Trophoblast cell (in vitro differentiated cells and primary cell): ENCODE data around the gene LPP.

Experiments used
- DNase-seq, 2 donors: peaks; one replicate each; pipeline ENCODE4 v3.0.0-alpha.2; 2016
- H2AFZ ChIP-seq: 2 replicates; pipeline ENCODE4 v1.6.1; 2013; ENCODE audit warnings: low read length, moderate library complexity, mild to moderate bottlenecking; ENCODE audit not compliant: insufficient read depth, poor library complexity
- H2AK5ac ChIP-seq: 2 replicates; pipeline ENCODE4 v1.6.1; 2013; ENCODE audit warnings: mild to moderate bottlenecking, low read length
- H2BK120ac ChIP-seq: 2 replicates; pipeline ENCODE4 v1.6.1; 2013; ENCODE audit warnings: low read length, mild to moderate bottlenecking, moderate library complexity; ENCODE audit not compliant: insufficient read depth, poor library complexity
- H2BK12ac ChIP-seq: 2 replicates; pipeline ENCODE4 v1.6.1; 2013; ENCODE audit warnings: mild to moderate bottlenecking, low read length, moderate library complexity
- H2BK5ac ChIP-seq: 2 replicates; pipeline ENCODE4 v1.6.1; 2013; ENCODE audit warnings: low read length, low read depth, moderate library complexity, mild to moderate bottlenecking; ENCODE audit not compliant: poor library complexity
- H3K14ac ChIP-seq: 2 replicates; pipeline ENCODE4 v1.6.1; 2013; ENCODE audit warnings: mild to moderate bottlenecking, low read length
- H3K18ac ChIP-seq: 2 replicates; pipeline ENCODE4 v1.6.1; 2013; ENCODE audit warnings: mild to moderate bottlenecking, low read length
- H3K23ac ChIP-seq: 2 replicates; pipeline ENCODE4 v1.6.1; 2013; ENCODE audit warnings: low read length
- H3K27ac ChIP-seq: 2 replicates; pipeline ENCODE4 v1.5.1; 2013; ENCODE audit warnings: low read depth, mild to moderate bottlenecking, inconsistent platforms, low read length, moderate library complexity
- H3K27me3 ChIP-seq: 2 replicates; pipeline ENCODE4 v1.6.1; 2013; ENCODE audit warnings: inconsistent platforms, mild to moderate bottlenecking, low read length, moderate library complexity; ENCODE audit not compliant: insufficient read depth
- H3K36me3 ChIP-seq, 2 experiments: 1 replicate in 1 of 2; 2 replicates in 1 of 2; pipeline ENCODE4 v1.6.1; 2013; ENCODE audit warnings: low read length in 2 of 2, mild to moderate bottlenecking in 2 of 2, moderate library complexity in 1 of 2; ENCODE audit not compliant: insufficient read depth in 2 of 2, control insufficient read depth in 1 of 2
- H3K4ac ChIP-seq: 2 replicates; pipeline ENCODE4 v1.6.1; 2013; ENCODE audit warnings: low read depth, mild to moderate bottlenecking, low read length, moderate library complexity
- H3K4me1 ChIP-seq, 2 experiments: 1 replicate in 1 of 2; 2 replicates in 1 of 2; pipeline ENCODE4 v1.6.1; 2013; ENCODE audit warnings: low read length in 2 of 2, mild to moderate bottlenecking in 2 of 2, moderate library complexity in 1 of 2; ENCODE audit not compliant: insufficient read depth in 2 of 2, control insufficient read depth in 1 of 2
- H3K4me2 ChIP-seq: 2 replicates; pipeline ENCODE4 v1.6.1; 2013; ENCODE audit warnings: inconsistent platforms, mild to moderate bottlenecking, low read length, moderate library complexity
- H3K4me3 ChIP-seq: 2 replicates; pipeline ENCODE4 v1.5.1; 2013; ENCODE audit warnings: mild to moderate bottlenecking, low read depth, low read length, inconsistent platforms
- H3K79me1 ChIP-seq: one replicate; pipeline ENCODE4 v1.6.1; 2013; ENCODE audit warnings: low read length
- H3K79me2 ChIP-seq: 2 replicates; pipeline ENCODE4 v1.6.1; 2013; ENCODE audit warnings: low read length, mild to moderate bottlenecking; ENCODE audit not compliant: control insufficient read depth, insufficient read depth, poor library complexity
- H3K9ac ChIP-seq: 2 replicates; pipeline ENCODE4 v1.6.1; 2013; ENCODE audit warnings: mild to moderate bottlenecking, low read length
- H3K9me3 ChIP-seq: 2 replicates; pipeline ENCODE4 v1.6.1; 2013; ENCODE audit warnings: low read depth, mild to moderate bottlenecking, control low read depth, inconsistent platforms, low read length; ENCODE audit not compliant: insufficient read depth
- H4K12ac ChIP-seq: 2 replicates; pipeline ENCODE4 v1.6.1; 2013; ENCODE audit warnings: low read depth, mild to moderate bottlenecking, low read length, moderate library complexity
- H4K8ac ChIP-seq: 2 replicates; pipeline ENCODE4 v1.6.1; 2013; ENCODE audit warnings: low read depth, mild to moderate bottlenecking, low read length, moderate library complexity
- H4K91ac ChIP-seq: one replicate; pipeline ENCODE4 v1.6.1; 2013; ENCODE audit warnings: low read depth, mild to moderate bottlenecking, low read length, moderate library complexity
- WGBS: extraction: QIAGEN DNeasy Blood & Tissue Kit; methylation state at CpG from one replicate; pipeline ENCODE4 v1.1.7; 2013; ENCODE audit warnings: missing lambda C conversion rate; ENCODE audit not compliant: insufficient read length, insufficient coverage; ENCODE audit errors: extremely low coverage; 5-methylcytosine and 5-hydroxymethylcytosine counted together

LPP gene

DNA sequence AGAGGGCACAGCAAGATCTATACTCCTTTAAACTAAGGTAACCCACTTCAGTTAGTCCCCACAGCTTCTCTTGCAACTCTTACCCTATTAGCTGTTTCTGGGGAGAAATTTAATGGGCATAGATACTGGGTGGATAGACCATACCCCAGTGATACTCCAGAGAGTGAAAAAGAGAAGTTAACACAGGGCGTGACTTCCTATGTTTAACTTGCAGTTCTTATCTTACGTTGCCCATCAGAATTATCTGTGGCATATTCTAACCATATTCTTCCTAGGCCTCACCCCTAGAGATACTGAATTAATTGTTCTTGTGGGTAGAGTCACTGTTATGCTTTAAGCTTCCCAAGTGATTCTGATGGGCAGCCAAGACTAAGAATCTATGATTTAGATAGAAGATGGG is 532.4 kb downstream of the LPP start:
- H4K8ac ChIP-seq: no peak overlapping the region
- no peaks in the 10 kb centered on the region for H3K9me3 ChIP-seq
- peaks cover 0 to 4% of the 10 kb centered on the region in 2 experiments for H3K4me1 ChIP-seq
- no peak overlapping the region for H4K91ac ChIP-seq
- no peak overlapping the region for H3K18ac ChIP-seq
- no peak overlapping the region for H3K4me2 ChIP-seq
- H2BK12ac ChIP-seq: no peak overlapping the region
- no peak overlapping the region for H3K9ac ChIP-seq
- no peak overlapping the region for H3K23ac ChIP-seq
- no peak overlapping the region for H3K14ac ChIP-seq
- no peaks in the 10 kb centered on the region for H3K27me3 ChIP-seq
- no peak overlapping the region for H3K4ac ChIP-seq
- H3K4me3 ChIP-seq: no peak overlapping the region
- H2BK5ac ChIP-seq: no peak overlapping the region
- no peak overlapping the region for H2AK5ac ChIP-seq
- H3K36me3 ChIP-seq: no peaks in the 10 kb centered on the region
- no peak for DNase-seq
- H3K27ac ChIP-seq: no peak overlapping the region
- H3K79me2 ChIP-seq: no peaks in the 10 kb centered on the region
- H3K79me1 ChIP-seq: no peaks in the 10 kb centered on the region
- no peak overlapping the region for H2AFZ ChIP-seq
- WGBS: no CpG with 5 or more reads among the region's 2 CpGs
- H4K12ac ChIP-seq: no peak overlapping the region
- no peak overlapping the region for H2BK120ac ChIP-seq

DNA sequence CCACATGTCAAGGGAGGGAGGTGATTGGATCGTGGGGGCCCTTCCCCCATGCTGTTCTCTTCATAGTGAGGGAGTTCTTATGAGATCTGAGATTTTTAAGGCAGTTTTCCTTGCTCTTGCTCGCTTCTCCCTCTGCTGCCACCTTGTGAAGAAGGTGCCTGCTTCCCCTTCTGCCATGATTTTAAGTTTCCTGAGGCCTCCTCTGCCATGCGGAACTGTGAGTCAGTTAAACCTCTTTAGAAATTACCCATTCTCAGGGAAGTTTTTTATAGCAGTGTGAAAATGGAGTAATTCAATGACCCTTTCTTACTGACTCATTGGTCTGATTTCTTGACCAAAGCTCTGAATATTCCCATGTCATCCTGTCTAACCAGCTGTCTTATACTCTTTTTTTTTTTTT is 533.4 kb downstream of the LPP start:
- no peak overlapping the region for H3K4me2 ChIP-seq
- no peak overlapping the region for H4K8ac ChIP-seq
- H3K23ac ChIP-seq: no peak overlapping the region
- H2AK5ac ChIP-seq: no peak overlapping the region
- H3K79me1 ChIP-seq: no peaks in the 10 kb centered on the region
- no peak overlapping the region for H3K4me3 ChIP-seq
- no peak overlapping the region for H3K14ac ChIP-seq
- H2BK12ac ChIP-seq: no peak overlapping the region
- H3K9me3 ChIP-seq: no peaks in the 10 kb centered on the region
- peak in 1 of 2 donors; percentile 41 for DNase-seq
- H4K91ac ChIP-seq: no peak overlapping the region
- WGBS: no CpG with 5 or more reads among the region's 3 CpGs
- no peak overlapping the region for H3K27ac ChIP-seq
- no peak overlapping the region for H2BK120ac ChIP-seq
- H2AFZ ChIP-seq: no peak overlapping the region
- no peak overlapping the region for H3K18ac ChIP-seq
- H3K27me3 ChIP-seq: no peaks in the 10 kb centered on the region
- H4K12ac ChIP-seq: no peak overlapping the region
- peaks cover 0 to 2% of the 10 kb centered on the region in 2 experiments for H3K4me1 ChIP-seq
- H3K36me3 ChIP-seq: no peaks in the 10 kb centered on the region
- H3K79me2 ChIP-seq: no peaks in the 10 kb centered on the region
- H2BK5ac ChIP-seq: no peak overlapping the region
- no peak overlapping the region for H3K9ac ChIP-seq
- H3K4ac ChIP-seq: no peak overlapping the region

DNA sequence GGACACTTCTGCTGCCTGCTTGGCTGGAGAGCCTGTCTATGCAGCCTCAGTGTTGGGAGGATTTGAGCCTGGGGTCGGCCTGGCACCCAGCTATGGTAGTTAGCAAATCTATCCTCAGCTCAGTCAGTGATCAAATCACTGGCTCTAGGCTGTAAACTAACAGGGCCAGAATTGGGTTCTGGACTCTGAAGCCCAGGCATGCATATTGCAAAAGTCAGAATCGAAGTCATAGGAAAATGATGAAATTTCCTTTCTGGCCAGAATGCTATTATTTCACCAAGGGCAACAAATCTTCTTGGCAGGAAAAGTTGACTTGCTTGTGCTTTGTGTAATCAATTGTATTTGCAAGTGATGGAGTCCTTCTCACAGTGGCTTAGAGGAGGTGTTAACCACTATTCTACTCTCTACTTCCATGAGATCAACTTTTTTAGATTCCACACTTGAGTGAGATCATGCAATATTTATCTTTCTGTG is 535.2 kb downstream of the LPP start:
- no peak overlapping the region for H4K8ac ChIP-seq
- DNase-seq: peak in 1 of 2 donors; percentile 25
- no peak overlapping the region for H3K4me2 ChIP-seq
- H2BK12ac ChIP-seq: no peak overlapping the region
- no peak overlapping the region for H3K27ac ChIP-seq
- no peaks in the 10 kb centered on the region for H3K27me3 ChIP-seq
- no peak overlapping the region for H4K91ac ChIP-seq
- H3K23ac ChIP-seq: no peak overlapping the region
- no CpG with 5 or more reads among the region's 2 CpGs for WGBS
- H3K79me2 ChIP-seq: no peaks in the 10 kb centered on the region
- H3K4ac ChIP-seq: no peak overlapping the region
- H3K4me3 ChIP-seq: no peak overlapping the region
- H3K18ac ChIP-seq: no peak overlapping the region
- H3K9ac ChIP-seq: no peak overlapping the region
- no peak overlapping the region for H2BK120ac ChIP-seq
- no peaks in the 10 kb centered on the region for H3K79me1 ChIP-seq
- no peaks in the 10 kb centered on the region for H3K36me3 ChIP-seq
- H3K9me3 ChIP-seq: no peaks in the 10 kb centered on the region
- no peak overlapping the region for H2AK5ac ChIP-seq
- H4K12ac ChIP-seq: no peak overlapping the region
- no peak overlapping the region for H2AFZ ChIP-seq
- peaks cover 0 to 2% of the 10 kb centered on the region in 2 experiments for H3K4me1 ChIP-seq
- no peak overlapping the region for H2BK5ac ChIP-seq
- no peak overlapping the region for H3K14ac ChIP-seq

DNA sequence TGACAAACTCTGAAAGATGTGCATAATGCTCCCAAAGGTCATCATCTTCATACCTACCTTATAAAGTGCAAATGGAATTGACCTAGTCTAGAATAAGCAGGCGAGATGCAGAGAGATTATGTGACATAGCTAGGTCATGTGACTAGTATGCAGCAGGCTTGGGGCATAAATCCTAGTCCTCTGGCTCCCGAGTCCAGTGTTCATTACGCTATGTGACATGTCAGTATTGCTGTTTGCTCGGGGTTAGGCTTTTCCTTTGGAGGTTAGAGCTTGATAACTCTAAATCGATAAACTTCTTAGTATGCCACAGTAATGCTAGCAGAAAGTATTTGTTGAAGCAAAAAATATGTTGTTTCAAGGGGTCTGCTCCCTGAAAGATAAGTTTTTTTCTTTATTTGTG is 536.1 kb downstream of the LPP start:
- H3K79me1 ChIP-seq: no peaks in the 10 kb centered on the region
- H2BK12ac ChIP-seq: no peak overlapping the region
- H3K79me2 ChIP-seq: no peaks in the 10 kb centered on the region
- no peak overlapping the region for H3K14ac ChIP-seq
- no peak overlapping the region for H3K27ac ChIP-seq
- H3K36me3 ChIP-seq: no peaks in the 10 kb centered on the region
- no peak overlapping the region for H3K4ac ChIP-seq
- no peak overlapping the region for H3K23ac ChIP-seq
- no peak overlapping the region for H2BK120ac ChIP-seq
- no peak overlapping the region for H3K18ac ChIP-seq
- H3K27me3 ChIP-seq: no peaks in the 10 kb centered on the region
- H4K12ac ChIP-seq: no peak overlapping the region
- no peak overlapping the region for H2AFZ ChIP-seq
- H3K9me3 ChIP-seq: no peaks in the 10 kb centered on the region
- no CpG with 5 or more reads among the region's 5 CpGs for WGBS
- no peak overlapping the region for H4K91ac ChIP-seq
- H2BK5ac ChIP-seq: no peak overlapping the region
- H3K4me2 ChIP-seq: no peak overlapping the region
- no peak overlapping the region for H2AK5ac ChIP-seq
- no peak overlapping the region for H3K4me3 ChIP-seq
- H3K9ac ChIP-seq: no peak overlapping the region
- no peak overlapping the region for H4K8ac ChIP-seq
- H3K4me1 ChIP-seq: peaks cover 0 to 2% of the 10 kb centered on the region in 2 experiments
- no peak for DNase-seq
